NCI-H1436 treated with DMSO at 0.1 percent for 48 hours (cell line): ENCODE measurements around the gene RASGRP2.

ENCODE experiments used
- DNase-seq: peaks from one replicate; lab custom pipeline; 2025; lab: John Stamatoyannopoulos, UW

RASGRP2 gene

GRCh38 chr11:64694821-64695365 is 49.0 kb downstream of the RASGRP2 start:
- no peak for DNase-seq

- no peak for DNase-seq
Observed at GRCh38 chr11:64694026-64694755, 49.8 kb downstream of the RASGRP2 start.

- DNase-seq = no peak
Observed at GRCh38 chr11:64692764-64693331, 51.1 kb downstream of the RASGRP2 start.

- DNase-seq = no peak
Observed at GRCh38 chr11:64691543-64691942, 52.4 kb downstream of the RASGRP2 start.

GRCh38 chr11:64690235-64690634 is 53.7 kb downstream of the RASGRP2 start:
- DNase-seq = no peak

GRCh38 chr11:64688534-64688982 is 55.4 kb downstream of the RASGRP2 start:
- peak; percentile 71 for DNase-seq

- DNase-seq = no peak
Observed at GRCh38 chr11:64687643-64688533, 56.1 kb downstream of the RASGRP2 start.

- no peak for DNase-seq
Observed at GRCh38 chr11:64687204-64687603, 56.7 kb downstream of the RASGRP2 start.

GRCh38 chr11:64686466-64687170 is 57.3 kb downstream of the RASGRP2 start:
- DNase-seq = no peak

- DNase-seq = no peak
Observed at GRCh38 chr11:64685536-64685935, 58.4 kb downstream of the RASGRP2 start.

- no peak for DNase-seq
Observed at GRCh38 chr11:64684357-64684756, 59.6 kb downstream of the RASGRP2 start.

GRCh38 chr11:64681171-64681570 is 62.8 kb downstream of the RASGRP2 start:
- DNase-seq = no peak

- no peak for DNase-seq
Observed at GRCh38 chr11:64679846-64680245, 64.1 kb downstream of the RASGRP2 start.

- no peak for DNase-seq
Observed at GRCh38 chr11:64677441-64678023, 66.4 kb downstream of the RASGRP2 start.
